GM12892 (cell line): ENCODE data around the gene LATS2.

ENCODE experiments used
- POLR2A ChIP-seq: IDR thresholded peaks from 2 replicates; pipeline ENCODE4 v1.6.1; 2011; ENCODE audit warnings: low read depth, low read length, control low read depth
- TAF1 ChIP-seq: IDR thresholded peaks from 2 replicates; pipeline ENCODE4 v1.6.1; 2011; ENCODE audit warnings: low read depth, mild to moderate bottlenecking, control low read depth, low read length, borderline replicate concordance

GRCh38 chr13:21039097-21039800 is 22.1 kb downstream of the LATS2 start:
- no peak for TF ChIP-seq POLR2A
- no peak for TF ChIP-seq TAF1
